ENCODE results near the gene ZNF417. TPM values are rescaled to one million over a fixed set of nuclear protein-coding genes. Genes with fewer than 3 reads are reported as not detected.

Gene ZNF417
- total RNA-seq (2022; extraction: Qiagen RNA extraction), result 3.1 to 6.2 TPM (median 4.6 TPM) in 5 replicates

GRCh38 chr19:57916168-57916995 lies at the start of gene ZNF417:
Gene ZNF417, minus strand, starts transcription at chr19:57916592. Its CDS starts 181 bp downstream, at chr19:57916411.

GRCh38 chr19:57947419-57948134 lies 31.2 kb upstream of the ZNF417 start, which contains the start of gene ZNF256:
Gene ZNF256, minus strand, starts transcription at chr19:57947706. Its CDS starts 232 bp downstream, at chr19:57947474.

GRCh38 chr19:57934820-57935665 lies 18.7 kb upstream of the ZNF417 start, which contains the start of gene ZNF418:
Gene ZNF418, minus strand, starts transcription at chr19:57935402. Its CDS starts 1,580 bp downstream, at chr19:57933822.

GRCh38 chr19:57888560-57889231 lies 27.7 kb downstream of the ZNF417 start, which contains the start of gene ZNF814:
Gene ZNF814, minus strand, starts transcription at chr19:57889037. Its CDS starts 235 bp downstream, at chr19:57888802.

Other genes with a start within 250 kb of the ZNF417 start
- not detected in 5 replicates for gene ZSCAN4, start 247.7 kb downstream of the ZNF417 start, total RNA-seq (2022; extraction: Qiagen RNA extraction)
- gene ZNF551, start 234.6 kb downstream of the ZNF417 start, total RNA-seq (2022; extraction: Qiagen RNA extraction), result 4.4 to 6.4 TPM (median 5.4 TPM) in 5 replicates
- not detected in 5 replicates for gene ZNF154, start 207.4 kb downstream of the ZNF417 start, total RNA-seq (2022; extraction: Qiagen RNA extraction)
- gene ZNF671, start 189.0 kb downstream of the ZNF417 start, total RNA-seq (2022; extraction: Qiagen RNA extraction), result 0.88 to 1.1 TPM (median 1.1 TPM) in 5 replicates
- 5.5 to 6.9 TPM (median 5.6 TPM) in 5 replicates for gene ZNF776, start 169.8 kb downstream of the ZNF417 start, total RNA-seq (2022; extraction: Qiagen RNA extraction)
- 5.6 to 7.2 TPM (median 6.4 TPM) in 5 replicates for gene ZNF586, start 146.9 kb downstream of the ZNF417 start, total RNA-seq (2022; extraction: Qiagen RNA extraction)
- gene ZNF552, start 101.7 kb downstream of the ZNF417 start, total RNA-seq (2022; extraction: Qiagen RNA extraction), result 4.9 to 6.3 TPM (median 5.2 TPM) in 5 replicates
- 7.1 to 11.0 TPM (median 9.1 TPM) in 5 replicates for gene ZNF587B, start 86.3 kb downstream of the ZNF417 start, total RNA-seq (2022; extraction: Qiagen RNA extraction)
- 4.2 to 8.9 TPM (median 7.5 TPM) in 5 replicates for gene ZNF587, start 66.7 kb downstream of the ZNF417 start, total RNA-seq (2022; extraction: Qiagen RNA extraction)
- gene ZNF814, start 27.6 kb downstream of the ZNF417 start, total RNA-seq (2022; extraction: Qiagen RNA extraction), result 1.3 to 2.5 TPM (median 1.9 TPM) in 5 replicates
- gene ZNF418, start 18.8 kb upstream of the ZNF417 start, total RNA-seq (2022; extraction: Qiagen RNA extraction), result 1.1 to 1.6 TPM (median 1.2 TPM) in 5 replicates
- gene ZNF256, start 31.1 kb upstream of the ZNF417 start, total RNA-seq (2022; extraction: Qiagen RNA extraction), result 0.99 to 1.4 TPM (median 1.3 TPM) in 5 replicates
- gene C19orf18, start 57.9 kb upstream of the ZNF417 start, total RNA-seq (2022; extraction: Qiagen RNA extraction), result not detected in 5 replicates
- gene ZNF606, start 86.2 kb upstream of the ZNF417 start, total RNA-seq (2022; extraction: Qiagen RNA extraction), result 1.3 to 3.8 TPM (median 2.3 TPM) in 5 replicates
- not detected in 5 replicates for gene ZSCAN1, start 117.4 kb upstream of the ZNF417 start, total RNA-seq (2022; extraction: Qiagen RNA extraction)
- gene ZNF135, start 142.7 kb upstream of the ZNF417 start, total RNA-seq (2022; extraction: Qiagen RNA extraction), result not detected in 5 replicates
- gene ZSCAN18, start 181.6 kb upstream of the ZNF417 start, total RNA-seq (2022; extraction: Qiagen RNA extraction), result 1.3 to 3.6 TPM (median 2.2 TPM) in 5 replicates
- gene ZNF329, start 234.2 kb upstream of the ZNF417 start, total RNA-seq (2022; extraction: Qiagen RNA extraction), result 2.7 to 3.5 TPM (median 3.2 TPM) in 5 replicates

Data from A549 treated with dexamethasone at 1 μM for 4 hours (cell line).